SU-DHL-6 (cell line): Measurements from ENCODE around the gene SEPTIN6.

Experiments used
- H2AFZ ChIP-seq: fragments of 200-600 bp; sonication (generic); 2 replicates; pipeline ENCODE4 v1.6.1; 2014; ENCODE audit warnings: low read depth, mild to moderate bottlenecking, moderate library complexity, mixed read lengths, antibody characterized with exemption, low read length; ENCODE audit not compliant: severe bottlenecking
- H3F3A ChIP-seq: fragments of 200-600 bp; shearing (Covaris generic); 2 replicates; pipeline ENCODE4 v1.6.0; 2016; ENCODE audit warnings: antibody characterized with exemption, mild to moderate bottlenecking; ENCODE audit not compliant: insufficient read depth
- H3K27ac ChIP-seq: fragments of 200-600 bp; sonication (generic); 2 replicates; pipeline ENCODE4 v1.5.1; 2016; ENCODE audit warnings: low read depth, mild to moderate bottlenecking, low read length, moderate library complexity, mixed read lengths
- H3K27me3 ChIP-seq: fragments of 200-600 bp; sonication (generic), shearing (Covaris generic); 2 replicates; pipeline ENCODE4 v1.6.0; 2014; ENCODE audit warnings: mild to moderate bottlenecking, low read length
- H3K36me3 ChIP-seq: fragments of 200-600 bp; sonication (generic); 2 replicates; pipeline ENCODE4 v1.6.1; 2014; ENCODE audit warnings: mild to moderate bottlenecking, low read length, mixed read lengths
- H3K4me2 ChIP-seq: fragments of 300-600, 200-600 bp; shearing (Covaris generic), sonication (generic); 2 replicates; pipeline ENCODE4 v1.6.0; 2014; ENCODE audit warnings: low read length, low read depth, mild to moderate bottlenecking; ENCODE audit not compliant: poor library complexity, severe bottlenecking
- H3K4me3 ChIP-seq: fragments of 200-600 bp; sonication (generic); 2 replicates; pipeline ENCODE4 v1.5.1; 2014; ENCODE audit warnings: antibody characterized with exemption, low read length, mild to moderate bottlenecking, mixed read lengths; ENCODE audit not compliant: insufficient read depth, poor library complexity, severe bottlenecking
- H3K79me2 ChIP-seq: fragments of 200-600 bp; sonication (generic); 2 replicates; pipeline ENCODE4 v1.6.1; 2014; ENCODE audit warnings: mild to moderate bottlenecking, low read length, moderate library complexity; ENCODE audit not compliant: insufficient read depth
- H3K9ac ChIP-seq: fragments of 200-600 bp; sonication (generic); 2 replicates; pipeline ENCODE4 v1.7.0; 2014; ENCODE audit warnings: mild to moderate bottlenecking, low read length
- H3K9me2 ChIP-seq: fragments of 200-600 bp; sonication (generic); replicated peaks from 2 replicates; pipeline ENCODE4 v1.6.1; 2014; ENCODE audit warnings: low read length; ENCODE audit not compliant: insufficient read depth
- H3K9me3 ChIP-seq: fragments of 200-600 bp; sonication (generic); 2 replicates; pipeline ENCODE4 v1.6.1; 2014; ENCODE audit warnings: low read length, mixed read lengths; ENCODE audit not compliant: insufficient read depth
- H4K20me1 ChIP-seq: fragments of 200-600 bp; sonication (generic); 2 replicates; pipeline ENCODE4 v1.6.1; 2014; ENCODE audit warnings: low read depth, mild to moderate bottlenecking, antibody characterized with exemption, low read length, moderate library complexity, mixed read lengths
- CTCF ChIP-seq: fragments of 200-600 bp; sonication (generic); IDR thresholded peaks from one replicate; pipeline ENCODE4 v1.5.1; 2017; ENCODE audit warnings: antibody characterized with exemption, mild to moderate bottlenecking, low read length, moderate library complexity; ENCODE audit not compliant: insufficient read depth, poor library complexity, severe bottlenecking
- EZH2phosphoT487 ChIP-seq: fragments of 200-600 bp; sonication (generic), shearing (Covaris generic); conservative IDR thresholded peaks from 2 replicates; pipeline ENCODE4 v1.6.1; 2018; ENCODE audit warnings: mild to moderate bottlenecking, antibody characterized with exemption, low read length, moderate library complexity, mixed read lengths

Gene SEPTIN6

DNA sequence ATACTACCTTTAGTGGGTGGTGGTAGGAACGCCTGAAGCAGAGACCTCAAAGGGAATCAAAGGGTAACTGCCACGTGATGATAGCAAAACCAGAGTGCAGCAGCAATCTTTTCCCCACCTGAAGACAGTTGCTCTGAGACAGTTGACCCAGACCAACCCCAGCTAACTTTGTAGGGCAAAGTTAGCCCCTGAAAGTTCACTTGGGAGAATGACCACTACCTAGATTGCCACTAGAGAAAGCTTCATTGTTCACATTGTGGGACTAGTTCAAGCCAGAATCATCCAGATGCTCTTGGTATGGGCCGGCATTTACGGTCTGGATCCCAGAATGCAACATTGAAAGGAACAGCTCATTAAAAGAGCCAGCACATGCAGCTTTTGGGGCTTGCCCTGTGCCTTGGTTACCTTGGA is 4.1 kb downstream of the SEPTIN6 start:
- Histone ChIP-seq H3F3A (peaks cover 45% of the 10 kb centered on the region), H3K9me3 (no peaks in the 10 kb centered on the region), H3K9me2 (no peaks in the 10 kb centered on the region), H3K4me2 (peak overlapping the region; percentile 99), H3K79me2 (peaks cover 89% of the 10 kb centered on the region), H3K4me3 (no peak overlapping the region), H3K9ac (peak overlapping the region; percentile 19; the same call in 1 of the 2 replicates), H4K20me1 (no peaks in the 10 kb centered on the region), H3K27ac (peak overlapping the region; percentile 100), H3K36me3 (no peaks in the 10 kb centered on the region), H2AFZ (no peak overlapping the region), H3K27me3 (no peaks in the 10 kb centered on the region)
- TF ChIP-seq CTCF (no peak), EZH2phosphoT487 (no peak)

GRCh38 chrX:119687661-119688413 is 5.1 kb downstream of the SEPTIN6 start:
- Histone ChIP-seq H3F3A (peaks cover 54% of the 10 kb centered on the region), H3K9me2 (no peaks in the 10 kb centered on the region), H3K9ac (peak overlapping the region; percentile 64), H3K36me3 (no peaks in the 10 kb centered on the region), H3K4me3 (no peak overlapping the region), H3K27ac (peak overlapping the region; percentile 100), H3K4me2 (peak overlapping the region; percentile 99), H3K27me3 (no peaks in the 10 kb centered on the region), H4K20me1 (no peaks in the 10 kb centered on the region), H2AFZ (no peak overlapping the region), H3K9me3 (no peaks in the 10 kb centered on the region), H3K79me2 (peaks cover 98% of the 10 kb centered on the region)
- TF ChIP-seq EZH2phosphoT487 (no peak), CTCF (no peak)

DNA sequence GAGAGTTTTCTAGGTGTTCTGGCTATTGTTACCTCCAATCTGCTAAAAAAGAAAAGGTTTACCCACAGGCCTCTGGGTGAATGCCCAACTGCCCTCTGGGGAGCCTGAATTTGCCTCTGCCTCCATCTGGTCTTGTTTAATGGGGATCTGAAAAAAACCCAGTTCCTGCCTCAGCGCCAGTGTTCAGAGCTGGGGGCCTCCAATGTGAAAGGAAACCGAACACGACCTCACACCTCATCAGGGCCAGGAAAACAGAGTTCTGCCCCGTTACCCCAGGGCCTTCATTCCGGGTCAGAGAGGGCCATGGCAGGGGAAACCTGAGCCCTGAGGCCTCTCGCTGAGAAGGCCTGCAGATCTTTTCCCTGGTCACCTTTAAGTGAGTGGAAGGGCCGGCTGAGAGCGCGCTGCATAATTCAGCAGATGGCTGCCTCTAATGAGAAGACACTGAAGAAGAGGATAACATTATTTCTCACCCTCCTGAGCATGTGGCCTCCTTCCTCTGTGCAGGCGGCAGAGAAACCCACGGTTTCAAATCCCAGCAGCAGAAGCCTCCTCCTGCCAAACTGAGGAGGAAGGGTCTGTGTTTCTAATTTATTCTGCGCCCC is 6.8 kb downstream of the SEPTIN6 start:
- Histone ChIP-seq H3K4me3 (peak overlapping the region; percentile 32), H4K20me1 (no peaks in the 10 kb centered on the region), H3F3A (peaks cover 66% of the 10 kb centered on the region), H3K79me2 (peaks cover 92% of the 10 kb centered on the region), H3K27me3 (no peaks in the 10 kb centered on the region), H3K9ac (peak overlapping the region; percentile 64), H3K36me3 (no peaks in the 10 kb centered on the region), H3K27ac (peak overlapping the region; percentile 100), H3K9me3 (no peaks in the 10 kb centered on the region), H2AFZ (no peak overlapping the region), H3K9me2 (no peaks in the 10 kb centered on the region), H3K4me2 (peak overlapping the region; percentile 99)
- TF ChIP-seq EZH2phosphoT487 (no peak), CTCF (no peak)
